NCI-H2171 treated with DMSO at 0.1 percent for 48 hours (cell line): ENCODE measurements around the gene ANKRD34A.
"Not testable (repeated sequence)": the region's sequence is repeated elsewhere in the genome, so short reads cannot be mapped to it uniquely, and the experiment has no call there.

Source experiments
- DNase-seq: peaks from one replicate; lab custom pipeline; 2025; lab: John Stamatoyannopoulos, UW

The ANKRD34A gene

GRCh38 chr1:145942871-145943270 lies 21.5 kb downstream of the ANKRD34A start:
- no peak for DNase-seq

GRCh38 chr1:145942405-145942804 lies 22.0 kb downstream of the ANKRD34A start:
- no peak for DNase-seq

GRCh38 chr1:145937436-145937835 lies 26.9 kb downstream of the ANKRD34A start:
- no peak for DNase-seq

- no peak for DNase-seq
Measured at GRCh38 chr1:145936247-145936646, 28.1 kb downstream of the ANKRD34A start.

GRCh38 chr1:145935708-145936107 lies 28.7 kb downstream of the ANKRD34A start:
- DNase-seq: no peak

GRCh38 chr1:145932522-145933009 lies 31.8 kb downstream of the ANKRD34A start:
- DNase-seq: not testable (repeated sequence)

GRCh38 chr1:145927916-145928643 lies 36.3 kb downstream of the ANKRD34A start:
- no peak for DNase-seq

- peak; percentile 100 for DNase-seq
Measured at GRCh38 chr1:145927063-145927886, 37.1 kb downstream of the ANKRD34A start, which contains the start of gene RBM8A. RBM8A (minus strand) TSS chr1:145927484; CDS start chr1:145927426, 58 bp downstream.

GRCh38 chr1:145926686-145927062 lies 37.7 kb downstream of the ANKRD34A start:
- no peak for DNase-seq

GRCh38 chr1:145922266-145922665 lies 42.1 kb downstream of the ANKRD34A start:
- DNase-seq: no peak

GRCh38 chr1:145920297-145920696 lies 44.1 kb downstream of the ANKRD34A start:
- DNase-seq: not testable (repeated sequence)

GRCh38 chr1:145918992-145919939 lies 45.1 kb downstream of the ANKRD34A start:
- DNase-seq: no peak

GRCh38 chr1:145918144-145918991 lies 46.0 kb downstream of the ANKRD34A start, which contains the start of gene PEX11B:
PEX11B (minus strand) TSS chr1:145918717; CDS start chr1:145918688, 29 bp downstream.
- DNase-seq: peak; percentile 92

GRCh38 chr1:145917595-145917994 lies 46.8 kb downstream of the ANKRD34A start:
- DNase-seq: no peak

GRCh38 chr1:145916745-145917144 lies 47.6 kb downstream of the ANKRD34A start:
- no peak for DNase-seq

GRCh38 chr1:145912128-145912641 lies 52.2 kb downstream of the ANKRD34A start:
- no peak for DNase-seq
